ENCODE measurements around the gene DACT2.

The DACT2 gene

GRCh38 chr6:168256940-168257339 is 62.6 kb downstream of the DACT2 start:
- H3K27ac ChIP-seq, result no peak overlapping the region
- no peaks in the 10 kb centered on the region for H3K9me3 ChIP-seq (ENCODE audit: severe bottlenecking)
- H3K27me3 ChIP-seq (ENCODE audit: insufficient read depth, low read depth, severe bottlenecking), result no peaks in the 10 kb centered on the region
- H3K36me3 ChIP-seq, result no peaks in the 10 kb centered on the region
- TF ChIP-seq CTCF (IDR thresholded peaks at IDR 0.05; ENCODE audit: low read depth, low read length), result no peak
- no peak for DNase-seq
- no peak overlapping the region for H3K4me3 ChIP-seq (ENCODE audit: low read depth, low read length)

Data from WERI-Rb-1 (cell line).